ENCODE results near the gene MGME1. TPM values are rescaled to one million over a fixed set of nuclear protein-coding genes. Genes with fewer than 3 reads are reported as not detected.

Gene MGME1
- total and polyA plus RNA-seq, 2 donors (not counting 1 experiment from before 2014, with no cell fraction given) = 11.7 to 11.9 TPM

DNA sequence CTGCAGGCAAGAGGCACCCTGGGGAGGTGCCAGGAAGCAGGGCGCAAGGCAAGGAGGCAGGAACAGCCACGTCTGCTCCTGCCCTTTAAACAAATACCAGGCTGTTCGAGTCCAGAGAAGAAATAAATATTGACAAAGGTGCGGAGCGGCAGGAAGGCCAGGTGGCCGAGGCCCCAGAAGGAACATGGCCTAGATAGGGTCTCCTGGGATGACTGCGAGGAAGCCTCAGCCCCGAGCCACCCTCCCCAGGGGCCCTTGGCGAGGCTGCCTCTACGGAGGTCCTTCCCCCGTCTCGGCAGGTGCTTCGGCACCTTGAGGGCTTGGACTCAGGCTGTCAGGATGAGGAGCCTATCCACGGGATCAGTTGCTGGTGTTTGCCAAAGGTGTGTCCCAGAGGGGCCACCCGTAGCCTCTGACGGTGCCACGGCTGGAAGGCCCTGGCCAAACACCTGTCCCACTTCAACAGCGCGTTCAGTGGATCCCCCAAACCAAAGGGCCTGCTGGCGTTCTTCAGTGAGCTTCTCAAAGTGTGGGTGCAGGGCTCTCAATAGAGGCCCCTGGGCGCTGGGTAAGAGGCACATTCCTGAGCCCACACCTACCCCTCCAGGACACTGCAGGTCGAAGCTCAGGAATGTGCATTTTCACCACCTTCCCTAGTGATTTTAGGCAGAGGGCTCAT is 40.0 kb upstream of the MGME1 start:
- no peaks in the 10 kb centered on the region for H3K79me2 ChIP-seq (ENCODE audit: control insufficient read depth, insufficient read depth, low read length)
- H3K4me1 ChIP-seq (ENCODE audit: control insufficient read depth, extremely low read depth, insufficient read depth, low read length) = no peaks in the 10 kb centered on the region
- no peaks in the 10 kb centered on the region for H3K36me3 ChIP-seq (ENCODE audit: control insufficient read depth, insufficient read depth, low read length)
- H3K9ac ChIP-seq (ENCODE audit: insufficient read depth, low read length) = no peak overlapping the region
- no peaks in the 10 kb centered on the region for H4K20me1 ChIP-seq (ENCODE audit: control insufficient read depth, extremely low read depth, insufficient read depth, low read length)
- H3K4me3 ChIP-seq (replicated peaks in 1 of 4; ENCODE audit: control extremely low read depth in 1 of 4, insufficient read depth in 1 of 4, low read depth in 3 of 4, low read length in 4 of 4) = no peak overlapping the region
- H3K4me2 ChIP-seq (ENCODE audit: extremely low read depth, insufficient read depth, low read length) = no peak overlapping the region
- no peak for DNase-seq (ENCODE audit: low read depth in 2 of 2)
- H3K9me3 ChIP-seq (ENCODE audit: control insufficient read depth, insufficient read depth, low read depth, low read length) = no peaks in the 10 kb centered on the region
- H2AFZ ChIP-seq (ENCODE audit: low read length) = no peak overlapping the region
- no peak overlapping the region for H3K27ac ChIP-seq (ENCODE audit: insufficient read depth, low read length)
- peaks cover 4% of the 10 kb centered on the region for H3K27me3 ChIP-seq (ENCODE audit: control insufficient read depth, insufficient read depth, low read length)
- TF ChIP-seq CTCF (conservative IDR thresholded peaks at IDR 0.05 in 1 of 2, IDR thresholded peaks at IDR 0.05 in 1 of 2; ENCODE audit: low read depth in 1 of 2, low read length in 2 of 2) = no peak
- no peak for TF ChIP-seq EZH2 (IDR thresholded peaks at IDR 0.05; ENCODE audit: low read length, missing control alignments)

DNA sequence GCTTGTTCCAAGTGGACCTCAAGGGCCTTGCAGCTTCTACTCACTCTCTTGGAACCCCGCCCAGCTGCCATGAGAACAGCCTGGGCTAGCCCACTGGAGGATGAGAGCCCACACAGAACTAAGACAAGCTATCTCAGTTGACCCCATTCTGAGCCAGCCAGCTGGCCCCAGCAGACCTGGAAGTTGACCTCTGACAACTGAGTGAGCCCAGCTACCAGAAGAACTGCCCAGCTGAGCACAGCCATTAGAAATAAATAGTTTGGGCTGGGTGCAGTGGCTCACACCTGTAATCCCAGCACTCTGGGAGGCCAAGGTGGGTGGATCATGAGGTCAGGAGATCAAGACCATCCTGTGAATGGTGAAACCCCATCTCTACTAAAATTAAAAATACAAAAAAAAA is 37.3 kb upstream of the MGME1 start:
- H3K4me2 ChIP-seq (ENCODE audit: extremely low read depth, insufficient read depth, low read length) = no peak overlapping the region
- peaks cover 7% of the 10 kb centered on the region for H3K4me1 ChIP-seq (ENCODE audit: control insufficient read depth, extremely low read depth, insufficient read depth, low read length)
- H3K9ac ChIP-seq (ENCODE audit: insufficient read depth, low read length) = no peak overlapping the region
- no peak overlapping the region for H3K4me3 ChIP-seq (replicated peaks in 1 of 4; ENCODE audit: control extremely low read depth in 1 of 4, insufficient read depth in 1 of 4, low read depth in 3 of 4, low read length in 4 of 4)
- no peaks in the 10 kb centered on the region for H4K20me1 ChIP-seq (ENCODE audit: control insufficient read depth, extremely low read depth, insufficient read depth, low read length)
- no peak for DNase-seq (ENCODE audit: low read depth in 2 of 2)
- H3K27me3 ChIP-seq (ENCODE audit: control insufficient read depth, insufficient read depth, low read length) = peaks cover 2% of the 10 kb centered on the region
- H3K36me3 ChIP-seq (ENCODE audit: control insufficient read depth, insufficient read depth, low read length) = no peaks in the 10 kb centered on the region
- H3K27ac ChIP-seq (ENCODE audit: insufficient read depth, low read length) = no peak overlapping the region
- no peaks in the 10 kb centered on the region for H3K79me2 ChIP-seq (ENCODE audit: control insufficient read depth, insufficient read depth, low read length)
- TF ChIP-seq EZH2 (IDR thresholded peaks at IDR 0.05; ENCODE audit: low read length, missing control alignments) (no peak), CTCF (conservative IDR thresholded peaks at IDR 0.05 in 1 of 2, IDR thresholded peaks at IDR 0.05 in 1 of 2; ENCODE audit: low read depth in 1 of 2, low read length in 2 of 2) (no peak)
- no peak overlapping the region for H2AFZ ChIP-seq (ENCODE audit: low read length)
- H3K9me3 ChIP-seq (ENCODE audit: control insufficient read depth, insufficient read depth, low read depth, low read length) = no peaks in the 10 kb centered on the region

DNA sequence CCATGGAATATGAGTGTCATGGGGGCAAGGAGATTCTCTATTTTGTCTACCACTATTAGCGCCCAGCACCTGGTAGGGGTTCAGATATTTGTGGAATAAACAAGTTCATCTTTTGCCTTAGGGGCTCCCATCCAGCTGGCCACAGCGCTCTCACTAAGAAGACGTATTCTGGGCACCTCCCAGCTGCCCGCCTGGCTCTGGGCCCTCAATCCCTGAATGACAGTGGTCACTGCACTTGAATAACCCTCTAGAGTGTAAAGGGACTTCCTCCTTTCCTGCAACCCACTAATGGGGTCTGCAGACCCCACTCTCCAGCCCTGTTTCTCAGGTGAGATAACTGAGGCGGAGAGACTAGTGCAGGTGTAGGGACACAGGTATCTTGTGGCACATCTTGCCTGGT is 36.4 kb upstream of the MGME1 start:
- no peaks in the 10 kb centered on the region for H3K79me2 ChIP-seq (ENCODE audit: control insufficient read depth, insufficient read depth, low read length)
- no peak overlapping the region for H3K27ac ChIP-seq (ENCODE audit: insufficient read depth, low read length)
- H3K9me3 ChIP-seq (ENCODE audit: control insufficient read depth, insufficient read depth, low read depth, low read length) = no peaks in the 10 kb centered on the region
- no peak overlapping the region for H3K4me3 ChIP-seq (replicated peaks in 1 of 4; ENCODE audit: control extremely low read depth in 1 of 4, insufficient read depth in 1 of 4, low read depth in 3 of 4, low read length in 4 of 4)
- no peak overlapping the region for H3K4me2 ChIP-seq (ENCODE audit: extremely low read depth, insufficient read depth, low read length)
- peaks cover 16% of the 10 kb centered on the region for H3K4me1 ChIP-seq (ENCODE audit: control insufficient read depth, extremely low read depth, insufficient read depth, low read length)
- no peak for DNase-seq (ENCODE audit: low read depth in 2 of 2)
- no peak overlapping the region for H2AFZ ChIP-seq (ENCODE audit: low read length)
- no peaks in the 10 kb centered on the region for H3K27me3 ChIP-seq (ENCODE audit: control insufficient read depth, insufficient read depth, low read length)
- H3K36me3 ChIP-seq (ENCODE audit: control insufficient read depth, insufficient read depth, low read length) = no peaks in the 10 kb centered on the region
- H3K9ac ChIP-seq (ENCODE audit: insufficient read depth, low read length) = no peak overlapping the region
- no peaks in the 10 kb centered on the region for H4K20me1 ChIP-seq (ENCODE audit: control insufficient read depth, extremely low read depth, insufficient read depth, low read length)
- no peak for TF ChIP-seq CTCF (conservative IDR thresholded peaks at IDR 0.05 in 1 of 2, IDR thresholded peaks at IDR 0.05 in 1 of 2; ENCODE audit: low read depth in 1 of 2, low read length in 2 of 2)

All from fibroblast of lung (primary cell).